Measurements from ENCODE around the gene PZP. TPM values are rescaled to one million over a fixed set of nuclear protein-coding genes. Genes with fewer than 3 reads are reported as not detected.

Gene PZP
- not detected in 2 replicates for total RNA-seq

DNA sequence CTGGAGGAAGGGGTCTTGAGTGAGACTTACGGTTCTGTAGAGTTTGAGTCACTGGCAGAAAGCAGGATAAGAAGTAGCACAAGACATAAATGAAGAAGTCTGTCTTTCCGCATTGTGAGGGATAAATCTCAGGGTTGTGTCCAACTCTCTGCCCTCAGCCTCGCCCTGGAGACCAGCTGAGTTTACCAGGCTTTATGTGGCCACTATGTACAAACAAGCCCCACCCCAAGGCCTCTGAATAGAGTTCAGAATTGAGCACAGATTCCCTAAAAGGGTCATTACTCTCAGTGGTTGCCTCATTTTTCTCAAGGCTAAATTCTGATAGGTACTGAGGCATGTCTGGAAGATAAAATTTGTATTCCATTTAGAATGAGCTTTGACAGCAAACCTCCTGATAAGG lies at the start of gene PZP:
Gene PZP, minus strand, starts transcription at position 167 of the 400 bp plus-strand sequence. Its CDS starts 54 bp downstream, at position 113.

GRCh38 chr12:9115731-9116559 lies 92.2 kb downstream of the PZP start, which contains the start of gene A2M:
Gene A2M (minus strand): TSS chr12:9115919. CDS start chr12:9115849, 70 bp downstream.

Other genes with a start within 250 kb of the PZP start
- 0.38 and 0.85 TPM in 2 replicates for gene KLRG1, start 218.8 kb downstream of the PZP start, total RNA-seq
- 3.3 and 11.8 TPM in 2 replicates for gene A2M, start 92.5 kb downstream of the PZP start, total RNA-seq